ENCODE results near the gene KRT17. TPM values are rescaled to one million over a fixed set of nuclear protein-coding genes. Genes with fewer than 3 reads are reported as not detected.

The KRT17 gene
- total and polyA plus RNA-seq, 8 donors, result 4.1 to 85.6 (median 6.6) TPM

GRCh38 chr17:41581366-41582060 is 42.9 kb downstream of the KRT17 start:
- no peak for ATAC-seq
- TF ChIP-seq CTCF (IDR thresholded peaks at IDR 0.05), result no peak

GRCh38 chr17:41580687-41581365 is 43.5 kb downstream of the KRT17 start:
- no peak overlapping the region for H3K4me3 ChIP-seq
- peaks cover 0 to 21% of the 10 kb centered on the region in 2 donors for H3K27me3 ChIP-seq
- DNase-seq, result no peak
- H3K36me3 ChIP-seq, result no peaks in the 10 kb centered on the region
- H3K9me3 ChIP-seq, result no peaks in the 10 kb centered on the region
- peaks cover 0 to 3% of the 10 kb centered on the region in 2 donors for H3K4me1 ChIP-seq
- no peak overlapping the region for H3K27ac ChIP-seq
- TF ChIP-seq CTCF (IDR thresholded peaks at IDR 0.05), result no peak
- ATAC-seq, result no peak
- intact Hi-C loops (cut with DNase I), result no loop called here

More at GRCh38 chr17:41581366-41582060, 42.9 kb downstream of the KRT17 start:
- intact Hi-C loops (cut with DNase I), result no loop called here
- no peak overlapping the region for H3K27ac ChIP-seq
- H3K36me3 ChIP-seq, result no peaks in the 10 kb centered on the region
- no peak overlapping the region for H3K4me3 ChIP-seq
- H3K27me3 ChIP-seq, result peaks cover 0 to 14% of the 10 kb centered on the region in 2 donors
- no peak for DNase-seq
- peaks cover 0 to 3% of the 10 kb centered on the region in 2 donors for H3K4me1 ChIP-seq
- no peaks in the 10 kb centered on the region for H3K9me3 ChIP-seq

- H3K36me3 ChIP-seq, result no peaks in the 10 kb centered on the region
- no peak for TF ChIP-seq CTCF (IDR thresholded peaks at IDR 0.05)
- intact Hi-C loops (cut with DNase I), result no loop called here
- peaks cover 0 to 25% of the 10 kb centered on the region in 2 donors for H3K27me3 ChIP-seq
- no peak for ATAC-seq
- H3K27ac ChIP-seq, result no peak overlapping the region
- H3K4me3 ChIP-seq, result no peak overlapping the region
- DNase-seq, result no peak
- H3K9me3 ChIP-seq, result no peaks in the 10 kb centered on the region
- H3K4me1 ChIP-seq, result peaks cover 0 to 3% of the 10 kb centered on the region in 2 donors
Observed at GRCh38 chr17:41580244-41580575, 44.2 kb downstream of the KRT17 start.

GRCh38 chr17:41579484-41580243 is 44.7 kb downstream of the KRT17 start:
- TF ChIP-seq CTCF (IDR thresholded peaks at IDR 0.05), result peak; percentile 65 to 80

GRCh38 chr17:41578971-41579370 is 45.4 kb downstream of the KRT17 start:
- Histone ChIP-seq H3K9me3 (no peaks in the 10 kb centered on the region), H3K27ac (no peak overlapping the region), H3K27me3 (peaks cover 0 to 32% of the 10 kb centered on the region in 2 donors), H3K4me3 (no peak overlapping the region), H3K36me3 (no peaks in the 10 kb centered on the region), H3K4me1 (peaks cover 0 to 3% of the 10 kb centered on the region in 2 donors)
- DNase-seq, result no peak
- intact Hi-C loops (cut with DNase I), result no loop called here
- no peak for TF ChIP-seq CTCF (IDR thresholded peaks at IDR 0.05)
- ATAC-seq, result no peak

More at GRCh38 chr17:41579484-41580243, 44.7 kb downstream of the KRT17 start:
- no peak overlapping the region for H3K4me3 ChIP-seq
- intact Hi-C loops (cut with DNase I), result no loop called here
- peaks cover 0 to 25% of the 10 kb centered on the region in 2 donors for H3K27me3 ChIP-seq
- H3K36me3 ChIP-seq, result no peaks in the 10 kb centered on the region
- H3K9me3 ChIP-seq, result no peaks in the 10 kb centered on the region
- DNase-seq, result peak in 3 of 4 donors; percentile 53 to 83 (median 79)
- H3K4me1 ChIP-seq, result peaks cover 0 to 3% of the 10 kb centered on the region in 2 donors
- no peak overlapping the region for H3K27ac ChIP-seq
- ATAC-seq, result peak; percentile 99
